Measurements from ENCODE around the gene DRAM2.

DRAM2 gene

DNA sequence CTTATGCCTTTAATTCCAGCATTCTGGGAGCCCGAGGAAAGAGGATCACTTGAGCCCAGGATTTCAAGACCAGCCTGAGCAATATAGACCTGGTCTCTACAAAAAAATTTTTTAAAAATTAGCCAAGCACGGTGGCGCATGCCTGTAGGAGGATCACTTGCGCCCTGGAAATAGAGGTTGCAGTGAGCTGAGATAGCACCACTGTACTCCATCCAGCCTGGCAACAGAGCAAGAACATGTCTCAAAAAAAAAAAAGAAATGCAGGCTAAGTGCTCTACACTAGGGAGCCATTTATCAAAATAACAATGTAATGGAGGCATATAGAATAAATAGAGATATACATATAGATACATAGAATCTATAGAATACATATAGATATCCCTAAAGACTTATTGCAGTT, 23.5 kb upstream of the DRAM2 start:
- Histone ChIP-seq H3K4me2 (no peak overlapping the region), H3K9ac (no peak overlapping the region), H3K36me3 (peaks cover 72% of the 10 kb centered on the region), H4K20me1 (peaks cover 6% of the 10 kb centered on the region; the same call in 1 of the 2 replicates), H3K4me1 (no peaks in the 10 kb centered on the region), H3K9me3 (no peaks in the 10 kb centered on the region), H3K27me3 (no peaks in the 10 kb centered on the region), H3K27ac (no peak overlapping the region), H3K4me3 (no peak overlapping the region)
- TF ChIP-seq Cebpa-rat (IDR thresholded peaks at IDR 0.05): no peak

GRCh38 chr1:111162488-111162880, 22.6 kb upstream of the DRAM2 start:
- no peak overlapping the region for H3K4me2 ChIP-seq
- H3K9me3 ChIP-seq: no peaks in the 10 kb centered on the region
- H3K9ac ChIP-seq: no peak overlapping the region
- H4K20me1 ChIP-seq: peaks cover 14% of the 10 kb centered on the region
- no peak overlapping the region for H3K27ac ChIP-seq
- H3K4me1 ChIP-seq: no peaks in the 10 kb centered on the region
- H3K4me3 ChIP-seq: no peak overlapping the region
- peaks cover 72% of the 10 kb centered on the region for H3K36me3 ChIP-seq
- H3K27me3 ChIP-seq: no peaks in the 10 kb centered on the region
- no peak for TF ChIP-seq Cebpa-rat (IDR thresholded peaks at IDR 0.05)

DNA sequence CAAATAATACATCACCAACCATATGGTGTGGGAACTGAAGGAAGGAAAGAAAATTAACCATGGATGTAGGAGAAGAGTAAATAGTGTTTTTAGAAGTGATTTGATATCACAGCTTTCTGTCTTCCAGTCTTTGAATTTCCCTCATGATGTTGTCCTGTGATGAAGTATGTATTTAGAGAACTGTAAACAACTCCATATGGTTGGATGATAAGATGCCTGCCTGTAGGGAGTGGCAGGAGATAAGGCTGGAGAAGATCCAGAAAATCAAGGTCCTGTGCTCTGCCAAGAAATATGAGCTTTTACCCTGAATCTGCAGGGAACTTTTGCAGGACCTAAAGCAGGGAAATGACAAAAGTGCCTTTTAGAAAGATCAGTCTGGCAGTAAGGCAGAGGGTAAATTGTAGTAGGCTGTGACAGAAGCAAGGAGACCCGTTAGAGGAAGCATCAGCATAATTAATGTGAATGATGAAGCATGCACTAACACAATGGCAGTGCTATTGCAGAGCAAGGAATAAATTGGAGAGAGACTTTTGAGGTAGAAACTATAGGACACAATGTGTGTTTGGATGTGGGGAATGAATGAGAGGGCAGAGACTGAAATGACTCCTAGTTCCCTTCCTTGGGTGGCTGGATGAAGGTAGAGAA, 22.1 kb upstream of the DRAM2 start:
- Histone ChIP-seq H3K27me3 (no peaks in the 10 kb centered on the region), H3K9me3 (no peaks in the 10 kb centered on the region), H3K27ac (no peak overlapping the region), H3K4me3 (no peak overlapping the region), H3K36me3 (peaks cover 77% of the 10 kb centered on the region), H3K4me2 (no peak overlapping the region), H4K20me1 (peaks cover 19% of the 10 kb centered on the region), H3K4me1 (no peaks in the 10 kb centered on the region), H3K9ac (no peak overlapping the region)
- TF ChIP-seq Cebpa-rat (IDR thresholded peaks at IDR 0.05): no peak

DNA sequence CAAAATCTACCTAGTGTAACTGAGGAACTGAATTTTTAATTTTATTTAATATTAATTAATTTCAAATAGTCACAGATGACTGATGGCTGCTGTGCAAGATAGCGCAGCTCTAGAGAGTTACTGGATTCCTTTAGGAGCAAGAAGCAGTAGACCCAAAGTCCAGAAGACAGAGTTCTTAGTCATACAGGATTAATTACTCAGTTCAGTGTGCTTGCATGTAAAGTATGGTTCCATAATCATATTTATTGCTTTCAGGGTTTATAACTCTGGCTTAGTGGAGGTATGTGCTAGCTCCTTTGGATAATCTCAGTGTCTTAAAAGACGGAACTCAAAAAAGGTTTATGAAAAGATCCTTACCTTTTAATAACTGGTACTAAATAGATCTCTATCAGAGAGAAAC, 17.5 kb upstream of the DRAM2 start:
- Histone ChIP-seq H3K27me3 (no peaks in the 10 kb centered on the region), H3K36me3 (peaks cover 84% of the 10 kb centered on the region), H3K27ac (no peak overlapping the region), H3K9ac (no peak overlapping the region), H3K4me3 (no peak overlapping the region), H3K4me1 (no peaks in the 10 kb centered on the region), H4K20me1 (peaks cover 53% of the 10 kb centered on the region), H3K4me2 (no peak overlapping the region), H3K9me3 (0 out of 2 replicates have a peak, but pooled peaks cover 4% of the 10 kb centered on the region)
- no peak for TF ChIP-seq Cebpa-rat (IDR thresholded peaks at IDR 0.05)

GRCh38 chr1:111154021-111154999, 14.4 kb upstream of the DRAM2 start:
- H3K9me3 ChIP-seq: 0 out of 2 replicates have a peak, but pooled peaks cover 4% of the 10 kb centered on the region
- TF ChIP-seq Cebpa-rat (IDR thresholded peaks at IDR 0.05): no peak
- H3K27me3 ChIP-seq: no peaks in the 10 kb centered on the region
- H4K20me1 ChIP-seq: peaks cover 82% of the 10 kb centered on the region
- peaks cover 84% of the 10 kb centered on the region for H3K36me3 ChIP-seq
- no peak overlapping the region for H3K4me2 ChIP-seq
- H3K4me3 ChIP-seq: no peak overlapping the region
- H3K27ac ChIP-seq: no peak overlapping the region
- H3K4me1 ChIP-seq: no peaks in the 10 kb centered on the region
- no peak overlapping the region for H3K9ac ChIP-seq

DNA sequence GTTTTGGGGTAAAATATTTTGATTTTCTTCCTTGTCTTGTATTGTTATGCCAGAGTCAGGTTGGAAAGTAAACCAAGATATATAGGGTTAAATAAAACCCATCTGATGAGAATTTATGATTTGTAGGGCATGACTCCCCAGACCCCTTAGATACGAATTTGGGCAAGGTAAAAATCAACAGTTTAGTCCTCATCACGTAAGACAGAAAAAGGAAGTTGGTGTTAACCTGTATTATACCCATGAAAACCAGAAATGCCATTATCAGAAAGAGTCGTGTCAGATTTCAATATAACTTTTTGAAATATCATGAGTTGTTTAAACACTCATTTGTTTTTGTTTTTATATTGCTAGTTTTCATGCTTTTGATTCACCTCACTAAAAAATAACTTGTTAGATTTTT, 11.9 kb upstream of the DRAM2 start:
- TF ChIP-seq Cebpa-rat (IDR thresholded peaks at IDR 0.05): no peak
- no peaks in the 10 kb centered on the region for H3K27me3 ChIP-seq
- no peak overlapping the region for H3K4me3 ChIP-seq
- no peak overlapping the region for H3K9ac ChIP-seq
- no peak overlapping the region for H3K27ac ChIP-seq
- H3K4me2 ChIP-seq: no peak overlapping the region
- no peaks in the 10 kb centered on the region for H3K4me1 ChIP-seq
- peaks cover 91% of the 10 kb centered on the region for H4K20me1 ChIP-seq
- 0 out of 2 replicates have a peak, but pooled peaks cover 4% of the 10 kb centered on the region for H3K9me3 ChIP-seq
- peaks cover 83% of the 10 kb centered on the region for H3K36me3 ChIP-seq

GRCh38 chr1:111148376-111148881, 8.5 kb upstream of the DRAM2 start:
- Histone ChIP-seq H3K27me3 (no peaks in the 10 kb centered on the region), H4K20me1 (peaks cover 95% of the 10 kb centered on the region), H3K4me3 (no peak overlapping the region), H3K9ac (no peak overlapping the region), H3K36me3 (peaks cover 60% of the 10 kb centered on the region), H3K4me2 (no peak overlapping the region), H3K27ac (no peak overlapping the region), H3K9me3 (0 out of 2 replicates have a peak, but pooled peaks cover 4% of the 10 kb centered on the region), H3K4me1 (no peaks in the 10 kb centered on the region)
- no peak for TF ChIP-seq Cebpa-rat (IDR thresholded peaks at IDR 0.05)

DNA sequence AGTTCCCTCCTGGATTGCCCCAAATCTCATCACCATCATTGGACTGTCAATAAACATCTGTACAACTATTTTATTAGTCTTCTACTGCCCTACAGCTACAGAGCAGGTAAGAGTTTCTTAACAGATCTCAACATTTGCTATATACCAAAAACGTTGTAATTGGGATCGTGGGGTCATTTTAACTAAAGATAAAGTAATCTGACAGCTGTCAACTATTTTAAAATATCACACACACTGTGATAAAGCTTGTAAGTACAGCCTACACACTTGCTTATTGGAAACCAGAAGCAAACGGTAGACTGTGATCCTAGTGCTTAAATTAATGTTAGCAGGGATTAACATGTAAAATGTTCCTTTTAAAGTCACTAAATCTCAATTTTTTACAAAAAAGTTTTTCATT, 8.1 kb upstream of the DRAM2 start:
- Histone ChIP-seq H3K4me3 (no peak overlapping the region), H3K27ac (no peak overlapping the region), H3K36me3 (peaks cover 55% of the 10 kb centered on the region), H4K20me1 (peaks cover 95% of the 10 kb centered on the region), H3K9ac (no peak overlapping the region), H3K9me3 (0 out of 2 replicates have a peak, but pooled peaks cover under 1% of the 10 kb centered on the region), H3K27me3 (no peaks in the 10 kb centered on the region), H3K4me2 (no peak overlapping the region), H3K4me1 (peaks cover 3% of the 10 kb centered on the region; the same call in 1 of the 2 replicates)
- no peak for TF ChIP-seq Cebpa-rat (IDR thresholded peaks at IDR 0.05)

- Histone ChIP-seq H3K9ac (no peak overlapping the region), H3K4me1 (peaks cover 20% of the 10 kb centered on the region), H3K4me3 (no peak overlapping the region), H3K27me3 (no peaks in the 10 kb centered on the region), H3K27ac (no peak overlapping the region), H3K9me3 (no peaks in the 10 kb centered on the region), H3K4me2 (no peak overlapping the region), H4K20me1 (peaks cover 95% of the 10 kb centered on the region), H3K36me3 (peaks cover 41% of the 10 kb centered on the region)
- no peak for TF ChIP-seq Cebpa-rat (IDR thresholded peaks at IDR 0.05)
Observed at GRCh38 chr1:111145963-111146768, 6.3 kb upstream of the DRAM2 start.

Data from BLaER1 (cell line).